Measurements from ENCODE around the gene SMIM45.

Gene SMIM45

DNA sequence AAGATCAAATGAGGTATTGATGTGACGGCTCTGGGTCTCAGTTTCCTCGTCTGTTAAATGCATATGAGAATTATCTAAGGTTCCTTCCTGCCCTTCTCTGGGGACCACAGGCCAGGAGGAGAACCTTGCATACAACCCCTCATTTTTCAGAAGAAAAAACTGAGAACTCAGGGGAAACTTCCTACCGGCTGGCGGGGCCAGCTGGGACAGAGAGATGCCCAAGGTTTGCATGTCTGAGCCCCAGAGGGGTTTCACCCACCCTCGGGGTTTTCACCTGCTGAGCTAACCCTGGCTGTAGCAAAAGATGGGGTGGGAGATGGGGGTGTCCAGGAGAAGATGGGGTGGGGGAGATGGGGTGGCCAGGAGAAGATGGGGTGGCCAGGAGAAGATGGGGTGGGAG is 29.6 kb upstream of the SMIM45 start:
- Mint-ChIP-seq H3K9me3 (no peaks in the 10 kb centered on the region), H3K4me1 (peaks cover 4 to 9% of the 10 kb centered on the region in 2 experiments), H3K4me3 (no peak overlapping the region), H3K27me3 (ENCODE audit: low read depth) (peaks cover 80% of the 10 kb centered on the region), H3K27ac (no peak overlapping the region), H3K36me3 (ENCODE audit: insufficient read depth in 1 of 3, low read depth in 3 of 3) (peaks cover 0 to 4% (median 3%) of the 10 kb centered on the region in 3 experiments; a peak in 4 of 7 replicates)
- H3K79me1 ChIP-seq (ENCODE audit: insufficient read depth, low read depth, low read length, poor library complexity, severe bottlenecking), result no peaks in the 10 kb centered on the region
- no peak overlapping the region for H2BK20ac ChIP-seq (ENCODE audit: low read depth, low read length, poor library complexity, severe bottlenecking)
- no peak overlapping the region for H3K18ac ChIP-seq (ENCODE audit: insufficient read length, low read depth, low read length)
- no peak overlapping the region for H2BK120ac ChIP-seq (ENCODE audit: low read depth, low read length, poor library complexity, severe bottlenecking)
- H3K27me3 ChIP-seq (ENCODE audit: insufficient read depth, low read length), result peaks cover 18% of the 10 kb centered on the region
- H2BK5ac ChIP-seq (ENCODE audit: insufficient read length, low read length), result no peak overlapping the region
- DNase-seq, result no peak
- H3K23me2 ChIP-seq (ENCODE audit: insufficient read length, low read depth, low read length, poor library complexity, severe bottlenecking), result peaks cover 10% of the 10 kb centered on the region
- peaks cover 3% of the 10 kb centered on the region; the same call in 1 of the 2 replicates for H3K4me1 ChIP-seq (ENCODE audit: insufficient read depth, low read length)
- H2AK5ac ChIP-seq (ENCODE audit: insufficient read length, low read length), result no peak overlapping the region
- no peak overlapping the region for H3K4me2 ChIP-seq (ENCODE audit: insufficient read depth, insufficient read length, low read length)
- H4K5ac ChIP-seq (ENCODE audit: insufficient read length, low read depth, low read length), result no peak overlapping the region
- H3K56ac ChIP-seq (ENCODE audit: insufficient read length, low read depth, low read length), result no peak overlapping the region
- peaks cover 2% of the 10 kb centered on the region for H4K20me1 ChIP-seq (ENCODE audit: control insufficient read depth, insufficient read depth, insufficient read length)
- TF ChIP-seq, protein P1, sequence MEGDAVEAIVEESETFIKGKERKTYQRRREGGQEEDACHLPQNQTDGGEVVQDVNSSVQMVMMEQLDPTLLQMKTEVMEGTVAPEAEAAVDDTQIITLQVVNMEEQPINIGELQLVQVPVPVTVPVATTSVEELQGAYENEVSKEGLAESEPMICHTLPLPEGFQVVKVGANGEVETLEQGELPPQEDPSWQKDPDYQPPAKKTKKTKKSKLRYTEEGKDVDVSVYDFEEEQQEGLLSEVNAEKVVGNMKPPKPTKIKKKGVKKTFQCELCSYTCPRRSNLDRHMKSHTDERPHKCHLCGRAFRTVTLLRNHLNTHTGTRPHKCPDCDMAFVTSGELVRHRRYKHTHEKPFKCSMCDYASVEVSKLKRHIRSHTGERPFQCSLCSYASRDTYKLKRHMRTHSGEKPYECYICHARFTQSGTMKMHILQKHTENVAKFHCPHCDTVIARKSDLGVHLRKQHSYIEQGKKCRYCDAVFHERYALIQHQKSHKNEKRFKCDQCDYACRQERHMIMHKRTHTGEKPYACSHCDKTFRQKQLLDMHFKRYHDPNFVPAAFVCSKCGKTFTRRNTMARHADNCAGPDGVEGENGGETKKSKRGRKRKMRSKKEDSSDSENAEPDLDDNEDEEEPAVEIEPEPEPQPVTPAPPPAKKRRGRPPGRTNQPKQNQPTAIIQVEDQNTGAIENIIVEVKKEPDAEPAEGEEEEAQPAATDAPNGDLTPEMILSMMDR (conservative IDR thresholded peaks at IDR 0.05), result no peak
- H3K9ac ChIP-seq (ENCODE audit: extremely low read depth, insufficient read length, low read length), result no peak overlapping the region
- H4K91ac ChIP-seq (ENCODE audit: insufficient read length, low read depth, low read length), result no peak overlapping the region
- no peak overlapping the region for H4K8ac ChIP-seq (replicated peaks; ENCODE audit: insufficient read length, low read depth, low read length)
- no peak overlapping the region for H2BK12ac ChIP-seq (ENCODE audit: insufficient read length, low read depth, low read length)
- no CpG with 5 or more reads among the region's 5 CpGs for WGBS (ENCODE audit: extremely low coverage, insufficient read length, low lambda C conversion rate)
- H3K9me3 ChIP-seq (ENCODE audit: control insufficient read depth, low read depth, low read length), result no peaks in the 10 kb centered on the region
- H3K79me2 ChIP-seq (ENCODE audit: insufficient read depth, low read length), result no peaks in the 10 kb centered on the region
- H2AFZ ChIP-seq (ENCODE audit: low read length), result no peak overlapping the region
- no peak overlapping the region for H3K14ac ChIP-seq (ENCODE audit: insufficient read depth, low read length)
- H3K4ac ChIP-seq (ENCODE audit: low read depth, low read length), result no peak overlapping the region
- H3K27ac ChIP-seq (ENCODE audit: insufficient read length, low read depth, low read length), result no peak overlapping the region
- H2BK15ac ChIP-seq (ENCODE audit: low read depth, low read length), result no peak overlapping the region
- no peak overlapping the region for H3K23ac ChIP-seq (ENCODE audit: insufficient read length, low read depth, low read length)
- no peak overlapping the region for H3T11ph ChIP-seq (ENCODE audit: low read length)
